Pancreas (tissue), 10 donors: Measurements from ENCODE around the gene BTG4. TPM values are rescaled to one million over a fixed set of nuclear protein-coding genes. Genes with fewer than 3 reads are reported as not detected.

Experiments
- ATAC-seq, 4 donors: fragments of 200-7000 bp; cut with Tn5 transposase; one replicate each; pipeline versions ENCODE4 v1.8.0 to v1.9.1; 2020; ENCODE audit warnings: mild to moderate bottlenecking in 4 of 4, moderate library complexity in 4 of 4
- DNase-seq, 6 donors: peaks; one replicate each; pipeline ENCODE4 v3.0.0-alpha.2; 2020
- FAIRE-seq: peaks from 2 replicates; lab custom pipeline; 2012; peaks lifted over from hg19 to GRCh38; lab: Jason Lieb, UNC
- H3K27ac ChIP-seq, 4 donors: fragments of 200-600 bp; sonication (generic); 1 replicate in 3 of 4; 2 replicates in 1 of 4; pipeline versions ENCODE4 v1.5.0 to v1.8.0; 2020
- H3K27me3 ChIP-seq, 4 donors: fragments of 200-600 bp; one replicate each; pipeline ENCODE4 v1.8.0; 2021
- H3K36me3 ChIP-seq, 3 donors: fragments of 200-600 bp; sonication (generic) in 1 of 3; one replicate each; pipeline versions ENCODE4 v1.5.0 to v1.8.0; 2020 to 2021
- H3K4me1 ChIP-seq, 3 donors: fragments of 200-600 bp; one replicate each; pipeline ENCODE4 v1.8.0; 2021
- H3K4me3 ChIP-seq, 4 donors: fragments of 200-600 bp; sonication (generic) in 2 of 4; one replicate each; pipeline versions ENCODE4 v1.5.0 to v1.8.0; 2020 to 2021
- H3K9me3 ChIP-seq, 4 donors: fragments of 200-600 bp; one replicate each; pipeline ENCODE4 v1.8.0; 2021
- CTCF ChIP-seq, 4 donors: fragments of 200-600 bp; sonication (generic) in 3 of 4; IDR thresholded peaks; one replicate each; pipeline versions ENCODE4 v1.5.0 to v1.8.0; 2021; ENCODE audit warnings: antibody characterized with exemption in 4 of 4
- WGBS, 2 donors: extraction: QIAGEN DNeasy Blood & Tissue Kit; methylation state at CpG; one replicate each; pipeline ENCODE4 v1.1.7; 2013; 5-methylcytosine and 5-hydroxymethylcytosine counted together
- intact Hi-C, 3 donors: fragments of 100-400 bp; cut with DNase I; formaldehyde crosslinking; loops; one replicate each; pipeline versions ENCODE4 v1.11.1 to v1.14.2; 2022
- polyA plus RNA-seq, 2 donors: library from polyadenylated mRNA; stranded (reverse); fragments of 200-250 nt; gene quantifications; one replicate each; pipeline ENCODE4 v1.2.3, GENCODE V29; 2013
- total RNA-seq, 6 donors: library from RNA; stranded (reverse); fragmentation: NEBNext Ultra II Directional in 4 of 6; extraction: Animal tissue kit (Norgen Biotek cat#: 25700) in 4 of 6; gene quantifications; one replicate each; pipeline versions ENCODE4 v1.2.1 to v1.2.4, GENCODE V29; 2021 to 2023
- donor health status: healthy with polysubstance abuse.
- donor health status: DM: no; HTN: no; CAD: no; lungs with moderate emphysema.
- donor health status: DM: no; HTN: no; CAD: no.
- donor health status: control.
- donor health status: control.
- donor health status: Bipolar disorder and iron deficiency.
- donor health status: DM: yes; HTN: yes; CAD: no.
- donor health status: DM: no; HTN: no; CAD: no.
- donor health status: DM: no; HTN: no; CAD: no.
- donor health status: DM: yes; HTN: yes; CAD: no.

The BTG4 gene
- total and polyA plus RNA-seq, 8 donors, result not detected

- 30 to 31% methylated on average over 6 of the region's 6 CpGs for WGBS, 2 donors
Observed at GRCh38 chr11:111513240-111513605, 1.0 kb upstream of the BTG4 start.

DNA sequence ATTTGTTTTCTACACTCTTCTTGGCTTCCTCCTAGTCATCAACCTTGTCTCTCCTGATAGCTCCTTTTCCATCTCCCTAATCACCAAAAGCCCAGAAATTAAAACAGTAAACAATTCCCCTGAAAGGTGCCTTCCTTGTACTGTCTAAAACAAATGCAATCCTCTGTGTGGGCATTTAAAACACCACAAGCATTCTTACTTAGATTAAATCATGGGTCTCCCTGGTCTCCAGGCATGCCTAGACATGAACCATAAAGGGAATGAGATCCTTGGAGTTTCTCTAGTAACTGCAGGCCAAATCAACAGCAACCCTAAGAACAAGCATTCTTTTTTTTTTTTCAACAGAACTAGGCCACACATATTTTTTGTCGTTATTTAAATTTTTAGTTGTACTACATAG is 1.9 kb downstream of the BTG4 start:
- no peak for TF ChIP-seq CTCF (IDR thresholded peaks at IDR 0.05)
- no peak for ATAC-seq
- H3K27me3 ChIP-seq, result peaks cover 0 to 21% (median 0%) of the 10 kb centered on the region in 4 donors
- FAIRE-seq, result no peak
- no peaks in the 10 kb centered on the region for H3K36me3 ChIP-seq
- H3K4me3 ChIP-seq, result no peak overlapping the region
- H3K9me3 ChIP-seq, result no peaks in the 10 kb centered on the region
- H3K4me1 ChIP-seq, result peaks cover 0 to 4% (median 0%) of the 10 kb centered on the region in 3 donors
- no peak overlapping the region for H3K27ac ChIP-seq
- WGBS, 2 donors, result 85 to 98% methylated on average over 1 of the region's 1 CpG
- DNase-seq, result no peak
- intact Hi-C loops, result no loop called here

More at GRCh38 chr11:111513240-111513605, 1.0 kb upstream of the BTG4 start:
- no peak for TF ChIP-seq CTCF (IDR thresholded peaks at IDR 0.05)
- no peak for FAIRE-seq
- DNase-seq, result no peak
- peaks cover 0 to 4% (median 0%) of the 10 kb centered on the region in 3 donors for H3K4me1 ChIP-seq
- no peaks in the 10 kb centered on the region for H3K36me3 ChIP-seq
- no peak overlapping the region for H3K4me3 ChIP-seq
- peaks cover 0 to 21% (median 0%) of the 10 kb centered on the region in 4 donors for H3K27me3 ChIP-seq
- peak in 3 of 4 donors; percentile 14 to 21 (median 21) for ATAC-seq
- intact Hi-C loops, result no loop called here
- H3K9me3 ChIP-seq, result no peaks in the 10 kb centered on the region
- H3K27ac ChIP-seq, result no peak overlapping the region

DNA sequence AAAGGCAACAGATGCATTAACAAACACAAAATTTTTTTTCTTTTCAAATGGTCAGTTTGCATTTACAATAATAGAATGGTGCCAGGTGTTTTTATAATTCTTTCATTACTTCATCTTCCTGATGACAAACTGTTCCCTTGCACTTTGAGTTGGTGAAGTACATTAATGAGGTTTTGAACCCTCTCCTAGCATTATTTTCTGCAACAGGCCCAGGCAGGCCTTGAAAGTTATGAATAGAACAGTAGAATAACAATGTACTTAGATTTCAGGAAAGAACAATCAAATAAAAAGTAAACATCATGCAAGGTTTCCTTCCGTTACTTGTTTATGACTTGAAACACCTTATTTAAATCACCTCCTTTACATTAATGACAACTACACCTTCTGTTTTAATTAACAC is 9.6 kb downstream of the BTG4 start:
- Histone ChIP-seq H3K36me3 (no peaks in the 10 kb centered on the region), H3K4me3 (no peak overlapping the region), H3K27ac (no peak overlapping the region), H3K9me3 (no peaks in the 10 kb centered on the region), H3K4me1 (no peaks in the 10 kb centered on the region), H3K27me3 (no peaks in the 10 kb centered on the region)
- DNase-seq (no peak), ATAC-seq (no peak), FAIRE-seq (no peak)
- 80 to 85% methylated on average over 1 of the region's 1 CpG for WGBS, 2 donors
- TF ChIP-seq CTCF (IDR thresholded peaks at IDR 0.05), result no peak
- intact Hi-C loops, result no loop called here

DNA sequence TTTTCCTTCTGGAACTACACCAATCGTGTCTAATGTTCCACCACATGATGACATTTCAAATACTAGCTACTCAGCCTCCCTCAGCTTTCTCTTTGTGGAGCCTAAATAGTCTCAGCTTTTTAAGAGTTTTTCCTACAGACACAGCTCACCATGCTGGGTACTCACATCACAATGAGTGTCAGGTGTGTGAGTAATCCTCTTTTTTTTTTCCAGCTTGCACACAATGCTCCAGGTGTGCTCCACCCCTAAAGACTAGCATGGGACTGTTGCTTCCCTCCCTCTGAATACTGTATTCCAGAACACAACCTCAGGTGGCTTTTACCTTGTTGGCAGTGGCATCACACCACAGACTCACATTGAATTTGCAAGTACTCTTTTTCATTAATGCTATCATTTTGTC is 11.7 kb downstream of the BTG4 start:
- no peak overlapping the region for H3K4me3 ChIP-seq
- TF ChIP-seq CTCF (IDR thresholded peaks at IDR 0.05), result no peak
- intact Hi-C loops, result no loop called here
- H3K9me3 ChIP-seq, result no peaks in the 10 kb centered on the region
- no peaks in the 10 kb centered on the region for H3K4me1 ChIP-seq
- no peak for FAIRE-seq
- DNase-seq, result no peak
- WGBS, 2 donors, result 42 to 59% methylated on average over 1 of the region's 1 CpG
- ATAC-seq, result no peak
- no peaks in the 10 kb centered on the region for H3K27me3 ChIP-seq
- H3K27ac ChIP-seq, result no peak overlapping the region
- no peaks in the 10 kb centered on the region for H3K36me3 ChIP-seq

DNA sequence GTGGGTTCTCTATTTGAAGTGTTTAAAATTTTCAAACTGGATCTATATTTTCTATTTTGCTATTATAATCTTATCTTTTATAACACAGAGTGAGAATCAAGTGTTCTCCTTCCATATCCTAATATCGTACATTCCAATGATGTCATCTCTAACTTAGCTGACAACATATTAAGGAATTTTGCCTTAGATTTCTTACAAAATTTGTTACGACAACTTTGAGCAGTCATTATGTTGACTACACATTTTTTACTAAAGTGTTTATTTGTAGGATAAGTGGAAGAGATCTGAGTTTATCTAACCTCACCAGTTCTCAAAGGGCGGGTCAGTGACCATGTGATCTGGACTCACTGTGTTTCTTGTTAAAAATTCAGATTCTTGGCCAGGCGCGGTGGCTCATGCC is 12.7 kb downstream of the BTG4 start:
- Histone ChIP-seq H3K27ac (no peak overlapping the region), H3K4me1 (no peaks in the 10 kb centered on the region), H3K4me3 (no peak overlapping the region), H3K9me3 (no peaks in the 10 kb centered on the region), H3K27me3 (no peaks in the 10 kb centered on the region), H3K36me3 (no peaks in the 10 kb centered on the region)
- no peak for FAIRE-seq
- intact Hi-C loops, result no loop called here
- no peak for TF ChIP-seq CTCF (IDR thresholded peaks at IDR 0.05)
- WGBS, 2 donors, result 71 to 85% methylated on average over 5 of the region's 5 CpGs
- no peak for DNase-seq
- no peak for ATAC-seq
